ENCODE measurements around the gene MYO3B. TPM values are rescaled to one million over a fixed set of nuclear protein-coding genes. Genes with fewer than 3 reads are reported as not detected.
"Not testable (repeated sequence)": the region's sequence is repeated elsewhere in the genome, so short reads cannot be mapped to it uniquely, and the experiment has no call there.

Gene MYO3B
- total RNA-seq, 1 experiment from 2014 or later: 0.52 TPM

DNA sequence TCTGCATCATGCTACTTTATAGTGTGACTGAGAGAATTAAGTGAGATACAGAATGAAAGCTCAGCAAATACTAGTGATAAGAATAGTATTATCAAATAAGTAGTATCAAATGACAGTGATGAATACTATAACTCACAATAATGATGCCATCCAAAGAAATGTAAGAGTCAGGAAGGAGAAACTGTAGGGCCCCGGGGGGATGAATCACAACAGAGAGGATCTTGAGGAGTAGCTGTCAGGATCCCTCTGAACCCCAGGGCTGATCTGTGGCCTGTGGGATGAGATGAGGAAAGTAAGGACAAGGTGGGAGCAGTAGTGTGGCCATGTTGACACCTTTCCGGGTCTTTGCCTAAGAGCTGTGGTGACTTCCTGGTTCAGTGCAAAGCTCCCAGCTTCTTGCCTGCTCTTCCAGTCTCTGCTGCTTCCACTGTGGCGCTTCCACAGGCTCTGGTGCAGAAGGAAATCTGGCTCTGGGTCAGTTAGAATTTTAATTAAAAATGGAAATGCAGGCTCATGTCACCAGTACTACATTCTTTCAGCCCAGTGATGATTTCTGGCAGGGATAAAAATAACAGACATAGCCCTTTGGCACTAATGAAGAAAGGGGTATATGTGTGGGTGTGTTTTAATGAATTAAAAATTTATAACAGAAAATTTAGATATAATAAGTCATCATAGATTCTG, 166.9 kb downstream of the MYO3B start:
- DNase-seq (ENCODE audit: low spot score): no peak
- no peaks in the 10 kb centered on the region for H3K36me3 ChIP-seq (ENCODE audit: insufficient read depth, low read length, poor library complexity, severe bottlenecking)
- ChIA-PET POLR2A (ENCODE audit: low non-redundant PET) (no interaction called here), CTCF (no interaction called here)
- H3K27ac ChIP-seq (ENCODE audit: low read depth, low read length, poor library complexity, severe bottlenecking): no peak overlapping the region
- no peaks in the 10 kb centered on the region for H3K9me3 ChIP-seq (ENCODE audit: low read depth, low read length, poor library complexity, severe bottlenecking)
- no peak overlapping the region for H3K4me3 ChIP-seq (ENCODE audit: low read depth, low read length, poor library complexity, severe bottlenecking)
- TF ChIP-seq CTCF (conservative IDR thresholded peaks at IDR 0.05; ENCODE audit: low read depth, low read length) (no peak), EZH2 (IDR thresholded peaks at IDR 0.05; ENCODE audit: borderline replicate concordance, low read depth, low read length, poor library complexity, severe bottlenecking) (no peak)
- peaks cover under 1% of the 10 kb centered on the region for H3K4me1 ChIP-seq (ENCODE audit: insufficient read depth, low read length, poor library complexity, severe bottlenecking)
- no TSS peak for BruUV-seq (replicated peaks)
- no peaks in the 10 kb centered on the region for H3K27me3 ChIP-seq (replicated peaks; ENCODE audit: insufficient read depth, low read depth, low read length, poor library complexity)
- intact Hi-C loops (cut with micrococcal nuclease; ENCODE audit: unreplicated experiment): no loop called here

- no TSS peak for BruUV-seq (replicated peaks)
These were observed 167.7 kb downstream of the MYO3B start for GRCh38 chr2:170345607-170346006.

DNA sequence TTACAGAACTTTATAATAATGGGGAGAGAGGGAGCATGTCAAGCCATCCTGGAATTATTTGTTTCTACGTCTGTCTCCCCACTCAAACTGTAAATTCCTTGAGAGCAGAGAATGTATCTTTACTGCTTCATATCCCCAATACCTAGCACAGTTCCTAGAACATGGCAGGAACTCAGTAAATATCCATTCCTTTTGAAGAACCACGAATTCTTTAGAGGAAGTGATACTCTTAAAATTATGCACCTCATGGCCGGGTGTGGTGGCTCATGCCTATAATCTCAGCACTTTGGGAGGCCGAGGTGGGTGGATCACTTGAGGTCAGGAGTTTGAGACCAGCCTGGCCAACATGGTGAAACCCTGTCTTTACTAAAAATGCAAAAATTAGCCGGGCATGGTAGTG, 171.3 kb downstream of the MYO3B start:
- H3K4me3 ChIP-seq (ENCODE audit: low read depth, low read length, poor library complexity, severe bottlenecking); H3K27me3 ChIP-seq (replicated peaks; ENCODE audit: insufficient read depth, low read depth, low read length, poor library complexity); CTCF ChIA-PET; H3K9me3 ChIP-seq (ENCODE audit: low read depth, low read length, poor library complexity, severe bottlenecking); H3K4me1 ChIP-seq (ENCODE audit: insufficient read depth, low read length, poor library complexity, severe bottlenecking); POLR2A ChIA-PET (ENCODE audit: low non-redundant PET); intact Hi-C loops (cut with micrococcal nuclease; ENCODE audit: unreplicated experiment); H3K27ac ChIP-seq (ENCODE audit: low read depth, low read length, poor library complexity, severe bottlenecking); BruUV-seq (replicated peaks); H3K36me3 ChIP-seq (ENCODE audit: insufficient read depth, low read length, poor library complexity, severe bottlenecking); DNase-seq (ENCODE audit: low spot score): not testable (repeated sequence)

More at GRCh38 chr2:170345607-170346006, 167.7 kb downstream of the MYO3B start:
- DNase-seq (ENCODE audit: low spot score): no peak
- Histone ChIP-seq H3K27ac (ENCODE audit: low read depth, low read length, poor library complexity, severe bottlenecking) (no peak overlapping the region), H3K4me3 (ENCODE audit: low read depth, low read length, poor library complexity, severe bottlenecking) (no peak overlapping the region), H3K4me1 (ENCODE audit: insufficient read depth, low read length, poor library complexity, severe bottlenecking) (no peaks in the 10 kb centered on the region), H3K27me3 (replicated peaks; ENCODE audit: insufficient read depth, low read depth, low read length, poor library complexity) (no peaks in the 10 kb centered on the region), H3K9me3 (ENCODE audit: low read depth, low read length, poor library complexity, severe bottlenecking) (no peaks in the 10 kb centered on the region), H3K36me3 (ENCODE audit: insufficient read depth, low read length, poor library complexity, severe bottlenecking) (no peaks in the 10 kb centered on the region)
- intact Hi-C loops (cut with micrococcal nuclease; ENCODE audit: unreplicated experiment): no loop called here
- TF ChIP-seq CTCF (conservative IDR thresholded peaks at IDR 0.05; ENCODE audit: low read depth, low read length) (no peak), EZH2 (IDR thresholded peaks at IDR 0.05; ENCODE audit: borderline replicate concordance, low read depth, low read length, poor library complexity, severe bottlenecking) (no peak)
- ChIA-PET POLR2A (ENCODE audit: low non-redundant PET) (no interaction called here), CTCF (interaction anchor here (0.6 kb wide), 1 partner anchor 46 kb away, joined by 3 read pairs; no protein-coding TSS in a partner anchor)
